HFFc6 (cell line): ENCODE data around the gene NXPH1. TPM values are rescaled to one million over a fixed set of nuclear protein-coding genes. Genes with fewer than 3 reads are reported as not detected.

ENCODE experiments used
- DNase-seq: peaks from one replicate; pipeline ENCODE4 v3.0.0-alpha.2; 2018
- H3K27ac Mint-ChIP-seq: 2 replicates; pipeline ENCODE4 v1.8.0; 2020; ENCODE audit warnings: mild to moderate bottlenecking, mixed read lengths
- H3K27me3 Mint-ChIP-seq: 2 replicates; pipeline ENCODE4 v1.8.0; 2021; ENCODE audit warnings: mild to moderate bottlenecking, moderate library complexity, mixed read lengths; ENCODE audit not compliant: insufficient read depth
- H3K36me3 Mint-ChIP-seq: 2 replicates; pipeline ENCODE4 v1.8.0; 2021; ENCODE audit warnings: low read depth, mixed read lengths
- H3K4me1 Mint-ChIP-seq: 2 replicates; pipeline ENCODE4 v1.8.0; 2020; ENCODE audit warnings: low read depth, mixed read lengths
- H3K4me3 Mint-ChIP-seq: 2 replicates; pipeline ENCODE4 v1.8.0; 2020; ENCODE audit warnings: mild to moderate bottlenecking, moderate library complexity, mixed read lengths
- H3K9me3 Mint-ChIP-seq: 2 replicates; pipeline ENCODE4 v1.8.0; 2020; ENCODE audit warnings: mild to moderate bottlenecking, mixed read lengths
- CTCF ChIP-seq: fragments of 200-600 bp; sonication (generic); IDR thresholded peaks from 2 replicates; pipeline ENCODE4 v1.5.0; 2021; ENCODE audit warnings: antibody characterized with exemption, mild to moderate bottlenecking
- long read RNA-seq: library from polyadenylated mRNA; unstranded; transcript quantifications from one replicate; pipeline ENCODE4 v2.0.0, GENCODE V29; 2019
- total RNA-seq, 6 experiments: library from RNA; stranded (reverse); fragmentation: NEBNext Ultra II Directional; extraction: Animal tissue kit (Norgen Biotek cat#: 25700); gene quantifications; 2 replicates in 1 of 6; 3 replicates in 5 of 6; pipeline ENCODE4 v1.2.3, GENCODE V29; 2021

The NXPH1 gene
- not detected for total RNA-seq
- long read RNA-seq, result 0 reads

- DNase-seq, result no peak
- H3K27ac Mint-ChIP-seq, result no peak within 1 kb of the TSS
- peaks cover 10% of the 10 kb centered on the region; the same call in 1 of the 2 replicates for H3K36me3 Mint-ChIP-seq
- H3K4me3 Mint-ChIP-seq, result no peak within 1 kb of the TSS
- peaks cover 17% of the 10 kb centered on the region for H3K9me3 Mint-ChIP-seq
- peaks cover 21% of the 10 kb centered on the region for H3K27me3 Mint-ChIP-seq
- no peaks in the 10 kb centered on the region for H3K4me1 Mint-ChIP-seq
- TF ChIP-seq CTCF, result no peak
Measured at GRCh38 chr7:8433477-8434289, at the start of gene NXPH1. TSS of gene NXPH1 (plus strand) at chr7:8433609.

GRCh38 chr7:8384901-8385300, 48.5 kb upstream of the NXPH1 start:
- Mint-ChIP-seq H3K27ac (no peak overlapping the region), H3K36me3 (no peaks in the 10 kb centered on the region), H3K27me3 (no peaks in the 10 kb centered on the region), H3K4me3 (no peak overlapping the region), H3K9me3 (peaks cover 43% of the 10 kb centered on the region), H3K4me1 (no peaks in the 10 kb centered on the region)
- TF ChIP-seq CTCF, result no peak
- DNase-seq, result no peak

GRCh38 chr7:8386926-8387550, 46.4 kb upstream of the NXPH1 start:
- TF ChIP-seq CTCF, result no peak
- Mint-ChIP-seq H3K4me3 (no peak overlapping the region), H3K27me3 (no peaks in the 10 kb centered on the region), H3K9me3 (peaks cover 41% of the 10 kb centered on the region; the same call in 1 of the 2 replicates), H3K36me3 (peaks cover 4% of the 10 kb centered on the region; the same call in 1 of the 2 replicates), H3K27ac (no peak overlapping the region), H3K4me1 (no peaks in the 10 kb centered on the region)
- DNase-seq, result no peak

GRCh38 chr7:8387551-8388256, 45.7 kb upstream of the NXPH1 start:
- Mint-ChIP-seq H3K36me3 (peaks cover 4% of the 10 kb centered on the region; the same call in 1 of the 2 replicates), H3K4me3 (no peak overlapping the region), H3K9me3 (peaks cover 41% of the 10 kb centered on the region; the same call in 1 of the 2 replicates), H3K27ac (no peak overlapping the region), H3K27me3 (no peaks in the 10 kb centered on the region), H3K4me1 (no peaks in the 10 kb centered on the region)
- no peak for TF ChIP-seq CTCF
- no peak for DNase-seq

- no peaks in the 10 kb centered on the region for H3K27me3 Mint-ChIP-seq
- no peak for TF ChIP-seq CTCF
- H3K27ac Mint-ChIP-seq, result no peak overlapping the region
- no peak overlapping the region for H3K4me3 Mint-ChIP-seq
- H3K9me3 Mint-ChIP-seq, result peaks cover 41% of the 10 kb centered on the region; the same call in 1 of the 2 replicates
- H3K4me1 Mint-ChIP-seq, result no peaks in the 10 kb centered on the region
- DNase-seq, result no peak
- peaks cover 4% of the 10 kb centered on the region; the same call in 1 of the 2 replicates for H3K36me3 Mint-ChIP-seq
Measured at GRCh38 chr7:8388257-8388625, 45.2 kb upstream of the NXPH1 start.
